H1 (cell line): ENCODE data around the gene ZMYND12. TPM values are rescaled to one million over a fixed set of nuclear protein-coding genes. Genes with fewer than 3 reads are reported as not detected.

Source experiments
- CTCF ChIA-PET: fragments of 300-600 bp; sonication (Branson Sonifier 250); formaldehyde crosslinking; loops from one replicate; lab custom pipeline; 2021; ENCODE audit not compliant: partially characterized antibody; lab: Charles Lee
- POLR2A ChIA-PET: fragments of 300-600 bp; sonication (Branson Sonifier 250); formaldehyde crosslinking; loops from one replicate; lab custom pipeline; 2021; ENCODE audit warnings: inconsistent platforms; ENCODE audit not compliant: partially characterized antibody; lab: Charles Lee
- DNase-seq, 2 experiments: peaks; one replicate each; pipeline versions ENCODE4 v3.0.0 to v3.0.0-alpha.2; 2010 to 2022; ENCODE audit warnings: low spot score in 2 of 2, low read depth in 1 of 2, mixed read lengths in 1 of 2
- FAIRE-seq: peaks from 2 replicates; lab custom pipeline; 2011; peaks lifted over from hg19 to GRCh38; lab: Jason Lieb, UNC
- H2AFZ ChIP-seq: 2 replicates; pipeline ENCODE4 v1.8.1; 2012; ENCODE audit warnings: low read length, inconsistent platforms
- H2AK5ac ChIP-seq: 2 replicates; pipeline ENCODE4 v1.6.1; 2013; ENCODE audit warnings: low read depth, low read length
- H2BK120ac ChIP-seq: replicated peaks from 2 replicates; pipeline ENCODE3; 2013; ENCODE audit warnings: low read depth, low read length, inconsistent platforms
- H2BK12ac ChIP-seq: 2 replicates; pipeline ENCODE4 v1.6.1; 2013; ENCODE audit warnings: low read depth, low read length
- H2BK15ac ChIP-seq: 2 replicates; pipeline ENCODE4 v1.6.1; 2013; ENCODE audit warnings: low read length
- H2BK20ac ChIP-seq: 2 replicates; pipeline ENCODE4 v1.6.1; 2013; ENCODE audit warnings: low read length
- H2BK5ac ChIP-seq: 2 replicates; pipeline ENCODE4 v1.6.1; 2013; ENCODE audit warnings: low read depth, low read length
- H3K14ac ChIP-seq: 2 replicates; pipeline ENCODE4 v1.6.1; 2013; ENCODE audit warnings: inconsistent platforms; ENCODE audit not compliant: insufficient read length
- H3K18ac ChIP-seq: 2 replicates; pipeline ENCODE4 v1.6.1; 2013; ENCODE audit warnings: low read length; ENCODE audit errors: extremely low read depth
- H3K23ac ChIP-seq: 2 replicates; pipeline ENCODE4 v1.6.1; 2013; ENCODE audit warnings: inconsistent platforms; ENCODE audit not compliant: insufficient read length
- H3K23me2 ChIP-seq: 2 replicates; pipeline ENCODE4 v1.6.1; 2013; ENCODE audit warnings: low read depth, low read length
- H3K27ac ChIP-seq: 2 replicates; pipeline ENCODE4 v1.6.1; 2011; ENCODE audit warnings: low read depth, low read length, inconsistent platforms
- H3K27me3 ChIP-seq, 4 experiments: replicated peaks in 1 of 4; 1 replicate in 1 of 4; 2 replicates in 3 of 4; pipeline versions ENCODE4 v1.6.1 to v1.8.1; 2011 to 2013; ENCODE audit warnings: low read length in 3 of 4, mild to moderate bottlenecking in 3 of 4, inconsistent platforms in 2 of 4, mixed read lengths in 2 of 4, moderate library complexity in 1 of 4; ENCODE audit not compliant: control insufficient read depth in 3 of 4, insufficient read depth in 3 of 4; ENCODE audit errors: extremely low read depth in 1 of 4
- H3K36me3 ChIP-seq, 4 experiments: 2 replicates each; pipeline versions ENCODE4 v1.6.1 to v1.8.1; 2011 to 2013; ENCODE audit warnings: mild to moderate bottlenecking in 4 of 4, low read length in 3 of 4, moderate library complexity in 2 of 4, control low read depth in 1 of 4, inconsistent platforms in 1 of 4; ENCODE audit not compliant: insufficient read depth in 4 of 4, control insufficient read depth in 2 of 4
- H3K4ac ChIP-seq: replicated peaks from 2 replicates; pipeline ENCODE3; 2013; ENCODE audit warnings: low read length, low read depth, mixed read lengths, inconsistent platforms; ENCODE audit not compliant: insufficient read length
- H3K4me1 ChIP-seq, 4 experiments: replicated peaks in 1 of 4; 1 replicate in 1 of 4; 2 replicates in 3 of 4; pipeline versions ENCODE4 v1.6.1 to v1.8.1; 2011 to 2013; ENCODE audit warnings: low read length in 3 of 4, inconsistent platforms in 2 of 4, mixed read lengths in 1 of 4; ENCODE audit not compliant: insufficient read depth in 4 of 4, control insufficient read depth in 3 of 4
- H3K4me2 ChIP-seq, 2 experiments: 2 replicates each; pipeline versions ENCODE4 v1.6.1 to v1.8.1; 2011 to 2013; ENCODE audit warnings: low read depth in 2 of 2, low read length in 2 of 2, control low read depth in 1 of 2, inconsistent platforms in 1 of 2, mild to moderate bottlenecking in 1 of 2; ENCODE audit not compliant: insufficient read depth in 1 of 2
- H3K4me3 ChIP-seq, 4 experiments: fragments of 200-600, 300-600 bp in 1 of 4; sonication (generic), shearing (Covaris generic), sonication (Bioruptor Twin) in 1 of 4; 2 replicates each; pipeline versions ENCODE4 v1.5.1 to v1.8.1; 2011 to 2016; ENCODE audit warnings: low read length in 4 of 4, low read depth in 3 of 4, control low read depth in 2 of 4, inconsistent platforms in 2 of 4, mild to moderate bottlenecking in 2 of 4, mixed read lengths in 1 of 4, moderate library complexity in 1 of 4; ENCODE audit not compliant: insufficient read depth in 2 of 4; ENCODE audit errors: extremely low read depth in 1 of 4
- H3K56ac ChIP-seq: replicated peaks from 2 replicates; pipeline ENCODE3; 2013; ENCODE audit warnings: low read depth, mild to moderate bottlenecking, mixed read lengths, low read length, inconsistent platforms; ENCODE audit not compliant: insufficient read length
- H3K79me1 ChIP-seq: 2 replicates; pipeline ENCODE4 v1.6.1; 2013; ENCODE audit warnings: low read depth, low read length, control low read depth
- H3K79me2 ChIP-seq, 2 experiments: 2 replicates each; pipeline versions ENCODE4 v1.6.1 to v1.8.1; 2012 to 2013; ENCODE audit warnings: low read length in 2 of 2, mild to moderate bottlenecking in 2 of 2, inconsistent platforms in 1 of 2; ENCODE audit not compliant: insufficient read depth in 2 of 2, control insufficient read depth in 1 of 2
- H3K9ac ChIP-seq, 4 experiments: replicated peaks in 1 of 4; 1 replicate in 1 of 4; 2 replicates in 3 of 4; pipeline versions ENCODE4 v1.6.1 to v1.8.1; 2011 to 2013; ENCODE audit warnings: low read depth in 3 of 4, low read length in 3 of 4, control low read depth in 2 of 4, mild to moderate bottlenecking in 2 of 4, moderate library complexity in 2 of 4, inconsistent platforms in 1 of 4; ENCODE audit errors: extremely low read depth in 1 of 4
- H3K9me3 ChIP-seq, 2 experiments: 2 replicates each; pipeline versions ENCODE4 v1.6.1 to v1.8.1; 2012 to 2013; ENCODE audit warnings: mild to moderate bottlenecking in 2 of 2, moderate library complexity in 2 of 2, control low read depth in 1 of 2, inconsistent platforms in 1 of 2, low read depth in 1 of 2, low read length in 1 of 2, mixed read lengths in 1 of 2; ENCODE audit not compliant: insufficient read depth in 2 of 2
- H4K20me1 ChIP-seq, 2 experiments: replicated peaks in 1 of 2; 2 replicates each; pipeline versions ENCODE3 to v1.8.1; 2011 to 2013; ENCODE audit warnings: inconsistent platforms in 2 of 2, low read length in 2 of 2, mild to moderate bottlenecking in 1 of 2; ENCODE audit not compliant: insufficient read depth in 2 of 2, control insufficient read depth in 1 of 2
- H4K5ac ChIP-seq: 2 replicates; pipeline ENCODE4 v1.6.1; 2013; ENCODE audit warnings: low read length, low read depth, mixed read lengths, inconsistent platforms; ENCODE audit not compliant: insufficient read length
- H4K8ac ChIP-seq: 2 replicates; pipeline ENCODE4 v1.8.0; 2013; ENCODE audit warnings: mild to moderate bottlenecking, moderate library complexity, low read length, inconsistent platforms; ENCODE audit not compliant: insufficient read depth; ENCODE audit errors: extremely low read depth
- H4K91ac ChIP-seq: replicated peaks from 2 replicates; pipeline ENCODE3; 2013; ENCODE audit warnings: low read length, mixed read lengths, inconsistent platforms; ENCODE audit not compliant: insufficient read length
- PHF8 ChIP-seq: fragments of 200-600 bp; sonication (generic); conservative IDR thresholded peaks from 2 replicates; pipeline ENCODE4 v1.7.1; 2012; ENCODE audit warnings: low read depth, mild to moderate bottlenecking, inconsistent platforms, low read length, moderate library complexity
- POLR2A ChIP-seq, 2 experiments: IDR thresholded peaks; 1 replicate in 1 of 2; 2 replicates in 1 of 2; pipeline ENCODE4 v1.6.1; 2011; ENCODE audit warnings: low read depth in 2 of 2, low read length in 2 of 2, mild to moderate bottlenecking in 2 of 2; ENCODE audit errors: control extremely low read depth in 1 of 2
- SP2 ChIP-seq: IDR thresholded peaks from 2 replicates; pipeline ENCODE4 v1.6.1; 2012; ENCODE audit warnings: mild to moderate bottlenecking, low read length, inconsistent platforms
- WGBS, 2 experiments: shearing (Covaris generic) in 1 of 2; methylation state at CpG; one replicate each; pipeline versions ENCODE4 v1.1.6 to v1.1.7; 2013 to 2015; ENCODE audit warnings: low lambda C conversion rate in 2 of 2, mixed read lengths in 2 of 2, inconsistent platforms in 1 of 2, low coverage in 1 of 2, missing lambda C conversion rate in 1 of 2; ENCODE audit not compliant: insufficient replicate concordance in 2 of 2, insufficient coverage in 1 of 2, insufficient read length in 1 of 2; ENCODE audit errors: extremely low coverage in 1 of 2, missing lambda C conversion rate in 1 of 2; 5-methylcytosine and 5-hydroxymethylcytosine counted together
- polyA plus RNA-seq, 7 experiments: library from polyadenylated mRNA; depleted of rRNA in 3 of 7; stranded (reverse) in 5 of 7; unstranded in 2 of 7; fragments of >200 nt in 5 of 7; fragments of 200-250 nt in 2 of 7; gene quantifications; 1 replicate in 5 of 7; 2 replicates in 1 of 7; 4 replicates in 1 of 7; pipeline versions ENCODE4 v1.2.1 to v1.2.3, GENCODE V29; 2011 to 2013; ENCODE audit warnings: missing spikeins in 2 of 7, mixed read lengths in 2 of 7
- total RNA-seq: library from RNA; stranded (reverse); fragmentation: NEBNext Ultra II Directional; extraction: Animal tissue kit (Norgen Biotek cat#: 25700); gene quantifications from 2 replicates; pipeline ENCODE4 v1.2.1, GENCODE V29; 2021

ZMYND12 gene
- total and polyA plus RNA-seq, 2 of the 8 experiments (the other 6 are each of a cell fraction or from before 2014, with no cell fraction given): 0.62 TPM; not detected in 1

GRCh38 chr1:42456754-42457089 lies 900 bp upstream of the ZMYND12 start:
- Histone ChIP-seq H2BK15ac (no peak overlapping the region), H3K79me1 (no peaks in the 10 kb centered on the region), H3K27ac (peak overlapping the region; percentile 71; the same call in 1 of the 2 replicates), H3K18ac (peak overlapping the region; percentile 80), H2BK120ac (no peak overlapping the region), H2BK12ac (0 out of 2 replicates have a peak overlapping the region, but pooled peaks have one; percentile 19), H3K27me3 (no peaks in the 10 kb centered on the region), H3K36me3 (peaks cover 0 to 20% (median 4%) of the 10 kb centered on the region in 4 experiments; a peak in 2 of 8 replicates), H2AK5ac (no peak overlapping the region), H3K4me3 (peak overlapping the region; percentile 64 to 88 (median 82)), H3K9me3 (no peaks in the 10 kb centered on the region), H3K23ac (no peak overlapping the region), H3K79me2 (no peaks in the 10 kb centered on the region), H2AFZ (peak overlapping the region; percentile 94; the same call in 1 of the 2 replicates), H3K56ac (peak overlapping the region; percentile 87), H3K23me2 (peaks cover 7% of the 10 kb centered on the region), H3K9ac (peak overlapping the region; percentile 68 to 81 (median 79)), H4K5ac (peak overlapping the region; percentile 25), H4K20me1 (no peaks in the 10 kb centered on the region), H3K4ac (peak overlapping the region; percentile 82), H3K4me2 (peak overlapping the region; percentile 51 to 97), H2BK5ac (peak overlapping the region; percentile 81), H2BK20ac (no peak overlapping the region), H3K4me1 (peaks cover 0 to 9% (median 3%) of the 10 kb centered on the region in 4 experiments; a peak in 4 of 7 replicates), H4K91ac (peak overlapping the region; percentile 78), H3K14ac (no peak overlapping the region), H4K8ac (peak overlapping the region; percentile 87; the same call in 1 of the 2 replicates)
- WGBS, 2 experiments: 6% methylated on average over 23 of the region's 23 CpGs; no CpG with 5 or more reads in 1 of the 2 experiments
- FAIRE-seq (no peak), DNase-seq (no peak)
- ChIA-PET POLR2A (interaction anchor here (0.7 to 1.2 kb wide), 2 partner anchors 9 to 226 kb away, joined by 4 read pairs; no protein-coding TSS in a partner anchor), CTCF (interaction anchor here (1.1 to 1.4 kb wide), 2 partner anchors 119 to 189 kb away, joined by 3 read pairs; no protein-coding TSS in a partner anchor)
- TF ChIP-seq SP2 (no peak), PHF8 (peak; percentile 64), POLR2A (IDR thresholded peaks at IDR 0.05; ENCODE audit: control extremely low read depth in 1 of 2, low read depth in 2 of 2, low read length in 2 of 2) (peak in 1 of 2 experiments; percentile 66; a peak in 1 of 3 replicates)
